Activated naive CD8-positive, alpha-beta T cell treated with anti-CD3 and anti-CD28 coated beads, Interleukin-2, amount 10 ng/mL, durations not matched to agents 7 days and 5 days (primary cell): ENCODE results near the gene ARHGAP26. TPM values are rescaled to one million over a fixed set of nuclear protein-coding genes. Genes with fewer than 3 reads are reported as not detected.
"Not testable (repeated sequence)": the region's sequence is repeated elsewhere in the genome, so short reads cannot be mapped to it uniquely, and the experiment has no call there.

Experiments used
- ATAC-seq: fragments of 150-1000 bp; cut with Tn5 transposase; one replicate; pipeline ENCODE4 v1.10.0; 2021; ENCODE audit warnings: low read depth, moderate library complexity
- POLR2A ChIA-PET: fragments of 350-600 bp; sonication (Branson Sonifier 250); formaldehyde crosslinking; loops from one replicate; lab custom pipeline; 2021; ENCODE audit warnings: antibody characterized with exemption; lab: Charles Lee
- DNase-seq: peaks from one replicate; pipeline ENCODE4 v3.0.0; 2021
- H3K27ac Mint-ChIP-seq: one replicate; pipeline ENCODE4 v1.8.0; 2022; ENCODE audit warnings: mild to moderate bottlenecking, mixed read lengths
- H3K27me3 Mint-ChIP-seq: one replicate; pipeline ENCODE4 v1.8.0; 2022; ENCODE audit warnings: mild to moderate bottlenecking, moderate library complexity, mixed read lengths
- H3K36me3 Mint-ChIP-seq: one replicate; pipeline ENCODE4 v1.8.0; 2021; ENCODE audit warnings: mild to moderate bottlenecking, mixed read lengths
- H3K4me1 Mint-ChIP-seq: one replicate; pipeline ENCODE4 v1.8.0; 2021; ENCODE audit warnings: mixed read lengths
- H3K4me3 Mint-ChIP-seq: one replicate; pipeline ENCODE4 v1.8.0; 2022; ENCODE audit warnings: mild to moderate bottlenecking, moderate library complexity, mixed read lengths
- H3K9me3 Mint-ChIP-seq: one replicate; pipeline ENCODE4 v1.8.0; 2021; ENCODE audit warnings: mixed read lengths
- total RNA-seq, 2 experiments: library from RNA; stranded (reverse); gene quantifications; one replicate each; pipeline ENCODE4 v1.2.3, GENCODE V29; 2021

The ARHGAP26 gene
- total RNA-seq, 2 experiments from 2014 or later = 30.6 to 32.0 TPM

DNA sequence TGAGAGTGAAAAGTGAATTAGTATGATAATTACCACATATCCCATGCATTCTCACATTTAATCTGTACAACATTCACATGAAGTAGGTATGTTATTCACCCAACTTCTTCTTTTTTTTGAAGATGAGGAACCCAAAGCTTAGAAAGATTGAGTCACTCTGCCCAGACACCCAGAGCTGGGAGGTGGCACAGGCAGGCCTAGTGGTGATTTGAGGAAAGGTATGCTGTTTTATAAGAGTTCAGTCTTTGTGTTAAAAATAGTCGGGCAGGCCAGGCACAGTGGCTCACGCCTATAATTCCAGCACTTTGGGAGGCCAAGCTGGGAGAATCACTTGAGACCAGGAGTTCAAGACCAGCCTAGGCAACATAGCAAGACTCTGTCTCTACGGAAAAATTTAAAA is 348.0 kb downstream of the ARHGAP26 start:
- ATAC-seq (no peak), DNase-seq (no peak)
- H3K27ac Mint-ChIP-seq = no peak overlapping the region
- H3K9me3 Mint-ChIP-seq = peaks cover 2% of the 10 kb centered on the region
- peaks cover 15% of the 10 kb centered on the region for H3K4me1 Mint-ChIP-seq
- H3K4me3 Mint-ChIP-seq = no peak overlapping the region
- POLR2A ChIA-PET = no interaction called here
- peaks cover 14% of the 10 kb centered on the region for H3K36me3 Mint-ChIP-seq
- no peaks in the 10 kb centered on the region for H3K27me3 Mint-ChIP-seq

DNA sequence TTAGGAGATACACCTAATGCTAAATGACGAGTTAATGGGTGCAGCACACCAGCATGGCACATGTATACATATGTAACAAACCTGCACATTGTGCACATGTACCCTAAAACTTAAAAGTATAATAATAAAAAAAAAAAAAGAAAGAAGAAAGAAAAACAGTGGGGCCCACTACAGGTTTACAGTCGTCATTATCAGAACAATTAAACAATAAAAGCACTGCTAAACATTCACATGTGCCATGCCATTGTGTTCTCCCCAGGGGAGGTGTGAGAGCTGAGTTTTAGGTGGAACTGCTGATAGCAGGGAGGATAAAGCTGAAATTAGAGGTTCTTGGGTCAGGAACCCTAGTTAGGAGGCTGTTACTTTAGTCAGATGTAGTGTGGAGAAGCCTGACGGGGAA is 348.6 kb downstream of the ARHGAP26 start:
- H3K4me1 Mint-ChIP-seq = peaks cover 15% of the 10 kb centered on the region
- DNase-seq, ATAC-seq, H3K4me3 Mint-ChIP-seq, H3K27ac Mint-ChIP-seq, H3K27me3 Mint-ChIP-seq, POLR2A ChIA-PET, H3K9me3 Mint-ChIP-seq: not testable (repeated sequence)
- H3K36me3 Mint-ChIP-seq = peaks cover 14% of the 10 kb centered on the region

DNA sequence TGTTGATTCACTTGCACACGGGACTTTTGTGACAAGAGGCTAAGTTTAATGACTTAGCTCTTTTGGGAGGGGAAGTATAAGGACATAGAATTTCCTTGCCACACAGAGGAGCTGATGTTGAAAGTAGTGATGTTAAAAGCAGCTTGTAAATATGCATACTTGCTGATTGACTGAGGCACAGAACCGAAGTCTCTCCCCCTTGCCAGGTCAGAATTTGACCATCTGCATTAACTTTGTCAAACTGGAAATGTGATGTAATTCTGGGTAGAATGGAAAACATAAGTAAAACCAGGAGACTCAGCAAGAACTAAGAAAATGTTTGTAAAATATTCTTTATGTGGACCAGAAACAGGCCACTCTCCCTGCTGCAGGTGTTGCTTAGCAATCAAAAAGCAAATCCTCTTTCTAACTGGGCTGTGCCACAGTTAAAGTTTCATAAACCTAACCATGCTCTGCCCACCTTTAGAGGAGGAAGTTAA is 349.2 kb downstream of the ARHGAP26 start:
- POLR2A ChIA-PET = no interaction called here
- Mint-ChIP-seq H3K27ac (no peak overlapping the region), H3K4me1 (peaks cover 15% of the 10 kb centered on the region), H3K27me3 (no peaks in the 10 kb centered on the region), H3K9me3 (peaks cover 2% of the 10 kb centered on the region), H3K36me3 (peaks cover 14% of the 10 kb centered on the region), H3K4me3 (no peak overlapping the region)
- ATAC-seq (no peak), DNase-seq (no peak)

DNA sequence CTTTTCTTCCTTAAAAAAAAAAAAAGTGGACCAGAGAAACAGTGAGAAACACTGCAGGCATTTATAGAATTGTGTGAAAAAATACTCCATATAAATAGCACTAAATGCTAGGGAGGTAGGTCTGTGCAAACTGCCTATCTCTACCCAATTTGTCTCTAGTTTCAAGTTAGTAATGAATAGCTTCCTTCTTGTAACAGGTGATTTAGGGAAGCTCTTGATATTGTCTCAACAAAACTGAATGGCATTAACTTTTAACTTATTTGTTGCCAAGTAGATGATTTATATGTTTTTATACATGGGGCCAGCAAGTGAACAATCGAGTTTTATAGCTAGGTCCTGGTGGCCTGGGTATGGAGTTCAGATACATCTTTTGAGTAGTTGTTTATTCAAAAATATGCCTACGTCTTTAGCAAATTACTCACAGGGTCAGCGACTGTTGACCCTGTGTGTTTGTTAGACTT is 349.7 kb downstream of the ARHGAP26 start:
- Mint-ChIP-seq H3K27ac (no peak overlapping the region), H3K27me3 (no peaks in the 10 kb centered on the region), H3K36me3 (peaks cover 17% of the 10 kb centered on the region), H3K4me3 (no peak overlapping the region), H3K4me1 (peaks cover 15% of the 10 kb centered on the region), H3K9me3 (peaks cover 2% of the 10 kb centered on the region)
- DNase-seq = no peak
- ATAC-seq = no peak
- POLR2A ChIA-PET = no interaction called here

DNA sequence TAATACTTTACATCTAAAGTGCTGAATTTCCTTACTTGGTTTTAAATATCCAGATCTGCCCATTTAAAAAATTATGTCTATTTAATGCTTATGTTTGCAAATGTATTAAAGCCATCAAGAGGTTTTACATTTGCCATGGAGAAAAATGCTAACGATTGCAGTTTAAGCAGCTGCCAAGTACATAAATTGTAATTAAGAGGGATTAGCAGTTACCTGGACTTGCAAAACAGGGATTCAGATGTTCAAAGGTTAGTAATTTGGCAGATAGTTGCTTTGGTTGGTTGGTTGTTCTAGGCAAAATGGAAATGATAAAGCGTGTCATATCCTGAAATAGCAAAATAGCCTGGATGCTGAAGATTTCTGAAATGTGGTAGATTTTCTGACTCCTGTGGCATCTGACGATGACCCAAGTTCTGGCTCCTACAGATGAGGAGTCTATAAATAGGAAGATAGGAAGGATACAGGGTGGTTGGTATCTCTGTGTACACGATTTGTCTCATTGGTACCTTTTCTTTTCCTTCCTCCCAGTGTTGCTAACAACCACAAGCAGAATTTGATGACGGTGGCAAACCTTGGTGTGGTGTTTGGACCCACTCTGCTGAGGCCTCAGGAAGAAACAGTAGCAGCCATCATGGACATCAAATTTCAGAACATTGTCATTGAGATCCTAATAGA is 350.4 kb downstream of the ARHGAP26 start:
- H3K4me3 Mint-ChIP-seq = no peak overlapping the region

DNA sequence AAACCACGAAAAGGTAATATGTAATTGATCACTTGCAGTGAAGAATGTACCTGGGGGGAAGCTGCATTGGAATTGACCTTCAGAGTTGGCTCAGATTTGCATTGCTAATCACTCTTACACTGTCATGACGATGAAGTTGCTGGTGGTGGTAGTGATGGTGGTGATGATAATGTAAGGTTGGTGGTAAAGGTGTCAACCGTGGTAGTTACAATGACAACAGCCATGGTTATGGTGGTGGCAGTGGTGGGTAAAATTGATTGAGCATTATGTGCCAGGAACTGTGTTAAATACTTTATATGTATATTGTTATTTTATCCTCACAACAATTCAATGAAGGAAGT is 350.9 kb downstream of the ARHGAP26 start:
- POLR2A ChIA-PET = no interaction called here
- Mint-ChIP-seq H3K4me3 (no peak overlapping the region), H3K36me3 (peaks cover 17% of the 10 kb centered on the region), H3K9me3 (peaks cover 2% of the 10 kb centered on the region), H3K27me3 (no peaks in the 10 kb centered on the region), H3K27ac (no peak overlapping the region), H3K4me1 (peaks cover 15% of the 10 kb centered on the region)
- ATAC-seq = no peak
- DNase-seq = no peak

More for the DNA sequence above, 350.4 kb downstream of the ARHGAP26 start:
- H3K36me3 Mint-ChIP-seq = peaks cover 17% of the 10 kb centered on the region
- H3K27ac Mint-ChIP-seq = no peak overlapping the region
- no peaks in the 10 kb centered on the region for H3K27me3 Mint-ChIP-seq
- POLR2A ChIA-PET = no interaction called here
- no peak for DNase-seq
- ATAC-seq = no peak
- H3K4me1 Mint-ChIP-seq = peaks cover 15% of the 10 kb centered on the region
- peaks cover 2% of the 10 kb centered on the region for H3K9me3 Mint-ChIP-seq

DNA sequence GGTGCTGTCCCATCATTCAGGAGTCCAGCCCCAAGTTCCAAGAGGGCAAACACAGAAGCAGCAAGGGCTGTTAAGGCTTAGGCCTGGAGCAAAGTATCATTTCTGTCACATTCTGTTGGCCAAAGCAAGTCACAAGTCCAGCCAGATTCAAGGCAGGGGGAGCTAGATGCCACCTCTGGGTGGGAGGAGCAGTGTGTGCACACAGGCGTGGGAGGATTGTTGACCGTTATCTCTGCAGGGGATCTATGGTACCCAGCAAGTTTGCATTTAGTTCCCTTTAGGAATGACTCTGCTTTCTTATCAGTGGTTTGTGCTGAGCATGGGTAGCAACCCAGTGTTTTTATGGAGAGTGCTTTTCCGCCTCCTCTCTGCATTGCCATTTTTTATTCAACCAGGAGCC is 354.4 kb downstream of the ARHGAP26 start:
- Mint-ChIP-seq H3K27ac (no peak overlapping the region), H3K4me1 (peaks cover 7% of the 10 kb centered on the region), H3K27me3 (no peaks in the 10 kb centered on the region), H3K4me3 (no peak overlapping the region), H3K9me3 (peaks cover 2% of the 10 kb centered on the region), H3K36me3 (peaks cover 19% of the 10 kb centered on the region)
- POLR2A ChIA-PET = no interaction called here
- no peak for ATAC-seq
- no peak for DNase-seq

DNA sequence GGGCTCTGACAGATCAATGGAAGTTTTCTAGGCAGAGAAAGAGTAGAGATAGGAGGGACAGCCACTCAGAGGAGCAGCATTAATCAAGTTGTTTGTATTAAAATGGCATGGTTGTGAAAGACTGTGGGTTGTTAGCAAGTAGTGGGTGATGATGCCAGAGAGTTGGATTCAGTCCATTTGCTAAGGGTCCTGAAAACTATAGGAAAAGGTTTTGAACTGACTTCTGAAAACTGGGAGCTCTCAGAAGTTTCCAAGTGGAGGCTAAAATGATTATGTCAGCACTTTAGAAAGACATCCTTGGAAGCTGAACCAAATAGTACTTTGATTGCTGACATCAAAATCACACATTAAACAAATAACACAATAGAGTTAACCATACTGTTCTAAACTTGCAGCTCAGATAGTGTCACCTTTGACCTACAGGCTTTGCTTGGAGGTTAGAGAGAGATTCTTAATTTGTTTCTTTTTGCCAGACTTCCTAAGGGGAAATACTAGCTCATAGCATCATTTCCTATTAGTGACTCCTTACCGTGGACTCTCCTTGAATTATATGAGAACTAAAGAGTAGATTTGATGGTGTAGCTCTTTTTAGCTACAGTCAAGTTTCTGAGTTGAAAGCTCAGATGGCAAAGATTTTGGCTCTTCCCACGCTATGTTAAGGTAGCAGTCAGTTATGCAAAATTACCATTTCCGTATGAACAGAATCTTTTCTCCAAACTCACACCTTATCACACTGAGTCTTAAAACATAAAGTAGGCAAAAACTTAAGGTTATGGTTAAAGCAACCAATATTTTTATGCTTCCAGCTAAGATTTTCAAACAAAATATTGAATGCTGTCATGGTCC is 356.2 kb downstream of the ARHGAP26 start:
- Mint-ChIP-seq H3K4me3 (no peak overlapping the region), H3K9me3 (no peaks in the 10 kb centered on the region), H3K4me1 (no peaks in the 10 kb centered on the region), H3K36me3 (peaks cover 19% of the 10 kb centered on the region), H3K27ac (no peak overlapping the region), H3K27me3 (no peaks in the 10 kb centered on the region)
- no peak for DNase-seq
- no peak for ATAC-seq
- POLR2A ChIA-PET = no interaction called here

DNA sequence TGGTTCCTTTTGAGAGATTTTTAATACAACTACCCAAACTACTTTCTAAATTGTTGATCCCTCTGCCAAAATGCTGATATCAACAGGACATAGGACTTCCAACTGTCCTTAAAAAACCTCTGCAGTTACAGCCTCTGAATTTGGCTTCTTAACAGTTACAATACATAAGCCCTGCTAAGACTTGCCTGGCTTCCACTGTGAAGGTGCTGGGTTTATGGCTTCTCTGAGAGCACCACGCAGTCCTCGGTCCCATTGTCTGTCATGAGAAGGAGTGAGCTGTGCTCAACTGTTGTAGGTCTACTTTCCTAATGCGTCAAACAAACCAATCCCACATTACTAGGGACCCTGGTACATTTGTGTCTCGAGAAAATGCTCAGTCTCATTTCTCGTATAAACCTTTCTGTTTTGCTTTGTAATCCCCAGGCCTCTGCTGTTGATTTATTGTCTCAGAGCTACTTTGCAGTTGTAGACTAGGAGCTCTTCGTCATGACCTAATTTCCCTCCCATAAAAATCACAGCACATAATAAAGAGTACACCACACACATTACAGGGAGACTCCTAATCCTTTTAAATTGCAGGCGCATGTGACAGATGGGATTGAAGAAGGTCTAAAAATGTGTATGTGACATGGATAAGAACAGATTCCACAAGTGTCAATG is 358.4 kb downstream of the ARHGAP26 start:
- DNase-seq = no peak
- Mint-ChIP-seq H3K4me3 (no peak overlapping the region), H3K27ac (no peak overlapping the region), H3K9me3 (no peaks in the 10 kb centered on the region), H3K36me3 (peaks cover 8% of the 10 kb centered on the region), H3K27me3 (no peaks in the 10 kb centered on the region), H3K4me1 (no peaks in the 10 kb centered on the region)
- POLR2A ChIA-PET = no interaction called here
- ATAC-seq = no peak

DNA sequence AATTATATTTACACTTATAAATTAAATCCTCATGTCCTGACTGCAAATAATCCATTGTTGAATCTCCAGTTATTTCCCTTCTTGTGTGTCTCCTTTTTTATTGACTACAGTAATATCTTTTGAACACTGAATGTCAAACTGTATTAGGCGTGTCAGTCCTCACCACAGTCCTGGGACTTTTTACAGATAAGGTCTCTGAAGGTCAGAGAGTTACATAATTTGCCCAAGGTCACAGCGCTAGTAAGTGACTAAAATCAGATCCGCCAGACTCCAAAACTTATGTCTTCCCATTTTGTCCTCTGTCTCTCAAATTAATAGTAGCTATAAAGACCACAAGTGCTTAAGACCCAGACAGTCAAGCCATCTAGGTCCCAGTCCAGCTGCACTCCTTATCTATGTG is 359.0 kb downstream of the ARHGAP26 start:
- no peaks in the 10 kb centered on the region for H3K9me3 Mint-ChIP-seq
- no peaks in the 10 kb centered on the region for H3K27me3 Mint-ChIP-seq
- no peak for DNase-seq
- H3K4me3 Mint-ChIP-seq = no peak overlapping the region
- H3K36me3 Mint-ChIP-seq = peaks cover 8% of the 10 kb centered on the region
- H3K4me1 Mint-ChIP-seq = no peaks in the 10 kb centered on the region
- no peak for ATAC-seq
- H3K27ac Mint-ChIP-seq = no peak overlapping the region
- POLR2A ChIA-PET = no interaction called here

DNA sequence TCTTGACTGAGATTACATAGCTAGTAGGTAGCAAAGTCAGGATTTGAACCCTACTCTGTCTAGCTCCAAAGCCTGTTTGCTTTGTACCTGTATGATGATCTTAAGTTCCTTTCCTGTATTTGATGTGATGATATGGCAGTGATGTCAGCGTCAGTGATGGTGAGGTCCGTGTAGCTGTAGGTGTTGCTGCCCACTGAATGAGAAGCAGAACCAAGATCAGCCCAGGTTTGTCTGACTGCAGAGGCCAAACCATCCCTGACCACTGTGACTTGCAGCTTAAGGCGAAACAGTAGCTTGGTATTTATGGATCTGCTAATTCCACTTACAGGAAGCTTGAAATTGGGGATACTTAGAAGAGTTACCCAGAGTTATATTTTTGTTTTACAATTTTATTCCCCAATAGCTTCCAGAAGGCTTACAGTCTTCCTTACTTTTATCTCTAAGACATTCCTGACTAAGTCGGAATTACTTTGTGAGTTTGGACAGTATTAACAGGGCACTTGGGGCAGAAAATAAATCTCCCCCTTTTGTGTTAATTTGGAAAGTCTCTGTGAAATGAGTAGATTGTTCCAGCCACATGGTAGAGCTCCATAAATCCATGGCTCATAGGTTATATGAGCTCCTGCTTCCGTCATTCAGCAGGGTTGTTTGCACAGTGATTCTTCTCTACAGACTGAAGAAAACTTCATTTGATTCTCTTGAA is 359.9 kb downstream of the ARHGAP26 start:
- POLR2A ChIA-PET = no interaction called here
- no peak overlapping the region for H3K27ac Mint-ChIP-seq

DNA sequence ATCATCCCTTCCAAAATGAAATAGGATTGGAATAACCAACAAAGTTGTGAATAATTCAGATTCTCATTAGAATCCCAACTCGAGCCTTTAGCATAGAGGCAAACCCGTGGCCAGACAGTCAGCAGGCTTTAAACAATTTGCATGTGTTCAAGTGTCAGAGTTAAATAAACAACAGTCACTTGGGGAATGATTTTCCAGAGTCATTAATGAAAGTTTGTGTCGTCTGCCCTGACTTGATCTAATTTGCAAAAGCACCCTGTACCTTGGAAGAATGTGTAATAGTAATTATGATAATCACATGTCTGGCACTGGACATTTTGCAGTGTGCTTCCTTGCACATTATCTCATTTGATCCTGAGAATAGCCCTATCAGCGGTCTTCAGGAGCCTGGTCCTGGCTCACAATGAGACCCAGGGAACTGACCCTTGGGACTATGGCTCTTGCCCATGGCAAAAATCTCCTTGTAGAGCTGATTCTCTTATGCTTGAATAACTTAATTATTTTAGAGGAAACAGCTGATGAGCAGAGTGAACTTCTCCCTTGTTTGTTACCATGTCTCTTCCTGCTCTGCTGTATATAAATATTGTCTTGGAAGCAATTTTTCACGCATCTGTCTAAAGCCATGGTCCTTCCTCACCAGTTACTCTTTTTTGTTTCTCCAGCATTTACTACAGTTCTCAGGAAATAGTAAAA is 360.6 kb downstream of the ARHGAP26 start:
- H3K27ac Mint-ChIP-seq = no peak overlapping the region

More for the DNA sequence above, 359.9 kb downstream of the ARHGAP26 start:
- peaks cover 9% of the 10 kb centered on the region for H3K36me3 Mint-ChIP-seq
- no peaks in the 10 kb centered on the region for H3K9me3 Mint-ChIP-seq
- no peaks in the 10 kb centered on the region for H3K4me1 Mint-ChIP-seq
- H3K4me3 Mint-ChIP-seq = no peak overlapping the region
- H3K27me3 Mint-ChIP-seq = no peaks in the 10 kb centered on the region
- DNase-seq (no peak), ATAC-seq (no peak)

More for the DNA sequence above, 360.6 kb downstream of the ARHGAP26 start:
- no peak overlapping the region for H3K4me3 Mint-ChIP-seq
- peaks cover 9% of the 10 kb centered on the region for H3K36me3 Mint-ChIP-seq
- no peak for ATAC-seq
- H3K9me3 Mint-ChIP-seq = no peaks in the 10 kb centered on the region
- POLR2A ChIA-PET = no interaction called here
- H3K27me3 Mint-ChIP-seq = no peaks in the 10 kb centered on the region
- no peaks in the 10 kb centered on the region for H3K4me1 Mint-ChIP-seq
- DNase-seq = no peak
